Mammary epithelial cell (primary cell): ENCODE results near the gene GABRR1.

Source experiments
- EZH2 ChIP-seq: IDR thresholded peaks from 2 replicates; pipeline ENCODE4 v1.6.1; 2012; ENCODE audit warnings: low read length, inconsistent platforms, borderline replicate concordance
- TF ChIP-seq, protein P1 (sequence below), 2 donors: IDR thresholded peaks in 1 of 2; conservative IDR thresholded peaks in 1 of 2; 2 replicates each; pipeline ENCODE4 v1.5.1; 2011 to 2012; ENCODE audit warnings: inconsistent platforms in 2 of 2, low read length in 2 of 2, mild to moderate bottlenecking in 2 of 2, control low read depth in 1 of 2, low read depth in 1 of 2; ENCODE audit not compliant: insufficient read depth in 1 of 2; ENCODE audit errors: extremely low read depth in 1 of 2

DNA sequence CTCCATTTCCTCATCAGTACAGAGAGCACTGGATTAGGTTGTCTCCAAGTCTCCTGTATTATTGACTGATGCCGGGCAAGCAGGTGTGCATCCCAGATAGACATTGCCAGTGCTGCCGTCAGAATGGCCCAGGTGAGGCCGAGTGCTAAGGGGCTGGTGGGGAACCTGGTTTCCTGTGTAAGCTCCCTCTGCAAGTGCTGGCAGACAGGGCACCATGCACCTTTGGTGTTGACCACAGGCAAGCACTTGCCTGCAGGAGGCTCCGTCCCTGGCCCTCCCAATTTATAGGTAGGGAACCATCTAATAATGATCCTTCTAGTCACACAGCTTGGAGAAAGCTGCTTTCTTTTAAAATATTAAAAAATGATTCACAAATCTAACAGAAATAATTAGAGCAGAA is 747 bp downstream of the GABRR1 start:
- TF ChIP-seq, protein P1, sequence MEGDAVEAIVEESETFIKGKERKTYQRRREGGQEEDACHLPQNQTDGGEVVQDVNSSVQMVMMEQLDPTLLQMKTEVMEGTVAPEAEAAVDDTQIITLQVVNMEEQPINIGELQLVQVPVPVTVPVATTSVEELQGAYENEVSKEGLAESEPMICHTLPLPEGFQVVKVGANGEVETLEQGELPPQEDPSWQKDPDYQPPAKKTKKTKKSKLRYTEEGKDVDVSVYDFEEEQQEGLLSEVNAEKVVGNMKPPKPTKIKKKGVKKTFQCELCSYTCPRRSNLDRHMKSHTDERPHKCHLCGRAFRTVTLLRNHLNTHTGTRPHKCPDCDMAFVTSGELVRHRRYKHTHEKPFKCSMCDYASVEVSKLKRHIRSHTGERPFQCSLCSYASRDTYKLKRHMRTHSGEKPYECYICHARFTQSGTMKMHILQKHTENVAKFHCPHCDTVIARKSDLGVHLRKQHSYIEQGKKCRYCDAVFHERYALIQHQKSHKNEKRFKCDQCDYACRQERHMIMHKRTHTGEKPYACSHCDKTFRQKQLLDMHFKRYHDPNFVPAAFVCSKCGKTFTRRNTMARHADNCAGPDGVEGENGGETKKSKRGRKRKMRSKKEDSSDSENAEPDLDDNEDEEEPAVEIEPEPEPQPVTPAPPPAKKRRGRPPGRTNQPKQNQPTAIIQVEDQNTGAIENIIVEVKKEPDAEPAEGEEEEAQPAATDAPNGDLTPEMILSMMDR (conservative IDR thresholded peaks at IDR 0.05 in 1 of 2, IDR thresholded peaks at IDR 0.05 in 1 of 2; ENCODE audit: extremely low read depth in 1 of 2, insufficient read depth in 1 of 2, low read depth in 1 of 2, low read length in 2 of 2): no peak
- TF ChIP-seq EZH2: no peak
